ENCODE data around the gene NCS1.

The NCS1 gene

GRCh38 chr9:130237076-130237475, 64.9 kb downstream of the NCS1 start:
- no peak for TF ChIP-seq CTCF (IDR thresholded peaks at IDR 0.05; ENCODE audit: control insufficient read depth, insufficient read depth, low read depth, low read length, missing control alignments)
- no peak for DNase-seq (ENCODE audit: low read depth)
- no peak overlapping the region for H3K4me3 ChIP-seq (ENCODE audit: control insufficient read depth, low read depth, low read length)

DNA sequence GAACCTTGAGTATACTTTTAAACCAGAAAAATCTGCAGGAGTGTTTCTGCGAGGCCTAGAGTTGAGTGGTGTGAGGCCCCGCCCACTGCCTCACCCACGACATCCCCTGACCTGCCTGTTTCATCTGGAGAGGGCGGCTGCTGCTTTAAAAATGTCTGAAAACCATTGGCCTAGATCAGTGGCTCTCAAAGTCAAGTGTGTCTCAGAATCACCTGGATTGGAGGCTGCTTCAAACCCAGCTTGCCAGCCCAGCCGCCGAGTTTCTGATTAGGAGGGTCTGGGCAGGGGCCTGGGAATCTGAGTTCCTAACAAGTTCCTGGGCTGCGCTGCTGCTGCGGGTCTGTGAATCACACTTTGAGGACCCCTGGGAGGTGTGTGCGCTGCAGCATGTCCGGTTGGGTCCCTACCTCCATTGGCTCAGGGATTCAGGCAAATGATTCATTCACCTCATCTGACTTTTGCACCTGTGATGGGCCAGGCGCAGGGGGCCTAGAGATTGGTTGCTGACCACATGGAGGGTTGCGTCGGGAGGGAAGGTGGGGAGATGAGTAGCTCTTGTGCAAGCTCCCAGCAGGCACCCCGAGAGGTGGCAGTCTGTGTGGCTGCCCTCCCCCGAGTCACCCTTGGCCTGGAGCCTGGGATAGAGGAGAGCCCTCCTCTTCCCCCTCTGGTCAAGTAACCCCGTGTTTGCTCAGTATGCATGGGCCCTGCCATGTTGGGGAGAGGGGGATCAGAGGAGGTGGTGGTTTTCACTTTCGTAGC, 65.7 kb downstream of the NCS1 start:
- H3K4me3 ChIP-seq (ENCODE audit: control insufficient read depth, low read depth, low read length) = no peak overlapping the region
- no peak for DNase-seq (ENCODE audit: low read depth)
- TF ChIP-seq CTCF (IDR thresholded peaks at IDR 0.05; ENCODE audit: control insufficient read depth, insufficient read depth, low read depth, low read length, missing control alignments) = no peak

GRCh38 chr9:130239363-130239695, 67.1 kb downstream of the NCS1 start:
- TF ChIP-seq CTCF (IDR thresholded peaks at IDR 0.05; ENCODE audit: control insufficient read depth, insufficient read depth, low read depth, low read length, missing control alignments) = no peak
- DNase-seq (ENCODE audit: low read depth) = no peak
- H3K4me3 ChIP-seq (ENCODE audit: control insufficient read depth, low read depth, low read length) = no peak overlapping the region

GRCh38 chr9:130239741-130240241, 67.6 kb downstream of the NCS1 start:
- no peak for TF ChIP-seq CTCF (IDR thresholded peaks at IDR 0.05; ENCODE audit: control insufficient read depth, insufficient read depth, low read depth, low read length, missing control alignments)
- no peak overlapping the region for H3K4me3 ChIP-seq (ENCODE audit: control insufficient read depth, low read depth, low read length)
- DNase-seq (ENCODE audit: low read depth) = no peak

DNA sequence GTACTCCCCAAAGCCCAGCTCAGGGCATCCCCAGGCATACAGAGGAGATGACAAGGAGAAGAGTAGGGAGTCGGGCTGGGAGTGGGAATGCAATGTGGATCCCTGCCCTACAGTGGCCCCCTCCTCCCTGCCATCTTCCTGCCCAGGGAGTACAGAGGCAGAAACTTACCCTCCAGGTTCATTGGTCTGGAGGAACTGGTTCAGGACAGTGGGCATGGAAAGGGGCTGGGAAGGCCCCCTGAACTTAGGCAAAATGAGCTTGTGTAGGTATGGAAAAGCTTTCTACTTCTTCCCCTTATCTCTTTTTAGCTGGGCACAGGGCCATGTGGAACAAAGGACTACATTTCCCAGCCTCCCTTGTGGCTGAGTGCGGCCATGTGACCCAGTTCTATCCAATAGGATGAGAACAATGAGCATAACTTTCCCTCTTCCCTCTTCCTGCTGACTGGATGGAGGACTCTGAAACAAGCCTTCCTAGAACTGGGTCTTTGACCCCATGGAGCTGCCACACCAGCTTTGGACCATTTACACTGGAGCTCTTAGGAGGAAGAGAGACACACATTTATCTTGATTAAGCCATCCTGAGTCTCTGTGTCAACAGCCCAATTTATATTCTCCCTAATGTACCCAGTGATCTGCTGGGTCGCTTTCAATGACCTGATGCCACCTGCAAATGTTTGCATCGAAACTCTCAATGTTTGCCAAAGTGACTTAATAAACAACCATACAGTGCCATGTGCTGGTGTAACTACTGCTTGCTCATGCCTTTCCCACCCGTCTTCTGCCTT, 68.4 kb downstream of the NCS1 start:
- H3K4me3 ChIP-seq (ENCODE audit: control insufficient read depth, low read depth, low read length) = no peak overlapping the region
- no peak for DNase-seq (ENCODE audit: low read depth)
- TF ChIP-seq CTCF (IDR thresholded peaks at IDR 0.05; ENCODE audit: control insufficient read depth, insufficient read depth, low read depth, low read length, missing control alignments) = no peak

DNA sequence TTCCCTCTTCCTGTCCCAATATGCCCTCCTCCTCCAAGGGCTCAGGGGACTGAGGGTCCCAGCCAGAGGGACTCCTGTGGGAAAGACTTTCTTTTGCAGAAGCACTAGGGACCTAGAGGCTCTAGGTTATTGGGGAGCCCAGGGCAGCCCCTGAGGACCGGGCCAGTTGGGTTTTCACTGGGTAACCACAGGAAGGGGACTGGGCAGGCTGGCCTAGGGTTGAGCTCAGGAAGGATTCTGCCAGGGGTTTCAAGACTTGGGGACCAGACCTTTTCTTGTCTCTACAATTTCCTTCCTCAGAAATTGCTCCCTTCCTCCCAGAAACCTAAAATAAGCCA, 69.0 kb downstream of the NCS1 start:
- no peak overlapping the region for H3K4me3 ChIP-seq (ENCODE audit: control insufficient read depth, low read depth, low read length)
- no peak for TF ChIP-seq CTCF (IDR thresholded peaks at IDR 0.05; ENCODE audit: control insufficient read depth, insufficient read depth, low read depth, low read length, missing control alignments)
- DNase-seq (ENCODE audit: low read depth) = no peak

Measured in AG09309 (cell line).